Measurements from ENCODE around the gene METTL4.
"Not testable (repeated sequence)": the region's sequence is repeated elsewhere in the genome, so short reads cannot be mapped to it uniquely, and the experiment has no call there.

METTL4 gene

DNA sequence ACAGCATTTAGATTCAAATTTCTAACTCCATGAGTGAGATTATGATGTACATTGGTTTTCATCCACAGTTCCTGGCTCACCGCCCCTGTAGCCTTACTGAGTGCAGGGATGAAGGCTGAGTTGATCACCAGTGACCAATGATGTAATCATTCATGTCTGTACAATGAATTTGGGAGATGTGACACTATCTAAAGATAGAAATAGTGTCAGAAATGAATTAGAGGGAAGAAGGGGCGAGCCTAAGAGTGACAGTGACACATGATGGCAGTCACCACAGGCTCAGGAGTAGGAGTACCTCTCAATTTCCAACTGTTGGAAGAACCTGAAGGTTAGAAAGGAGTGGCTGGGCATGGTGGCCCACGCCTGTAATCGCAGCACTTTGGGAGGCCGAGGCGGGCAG lies 3.2 kb downstream of the METTL4 start:
- DNase-seq (ENCODE audit: low read depth in 4 of 4, low spot score in 1 of 4), result no peak

DNA sequence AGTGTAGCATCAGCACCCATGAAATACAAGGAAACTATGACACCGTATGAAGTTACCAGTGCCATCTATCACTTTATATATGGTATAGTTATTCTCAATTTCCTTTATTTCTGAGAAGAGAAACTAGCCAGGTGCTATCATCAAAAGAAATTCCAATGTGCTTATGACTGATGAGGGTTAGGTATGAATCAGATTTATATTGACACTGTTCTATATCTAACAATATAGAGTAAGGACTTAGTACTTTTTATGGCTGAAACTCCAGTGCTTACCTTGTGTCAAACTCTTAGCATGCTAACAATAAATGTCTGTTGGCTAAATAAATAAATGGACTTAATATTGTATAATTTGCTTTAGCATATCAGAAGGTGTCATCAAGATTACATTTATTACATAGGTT lies 6.9 kb downstream of the METTL4 start:
- DNase-seq (ENCODE audit: low read depth in 4 of 4, low spot score in 1 of 4), result no peak

DNA sequence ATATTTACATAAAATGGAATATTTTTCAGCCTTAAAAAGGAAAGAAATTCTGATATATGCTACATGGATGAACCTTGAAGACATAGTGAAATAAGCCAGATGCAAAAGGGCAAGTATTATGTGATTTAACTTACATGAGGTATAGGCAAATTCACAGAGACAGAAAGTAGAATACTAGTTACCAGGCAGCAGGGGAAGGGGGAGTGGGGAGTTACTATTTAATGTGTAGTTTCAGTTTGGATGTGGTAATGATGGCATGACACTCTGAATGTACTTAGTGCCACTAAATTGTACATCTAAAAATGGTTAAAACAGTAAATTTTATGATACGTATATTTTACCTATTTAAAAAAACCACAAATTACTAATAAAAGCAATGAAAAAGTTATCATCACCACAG lies 12.1 kb downstream of the METTL4 start:
- DNase-seq (ENCODE audit: low read depth in 4 of 4, low spot score in 1 of 4), result no peak

DNA sequence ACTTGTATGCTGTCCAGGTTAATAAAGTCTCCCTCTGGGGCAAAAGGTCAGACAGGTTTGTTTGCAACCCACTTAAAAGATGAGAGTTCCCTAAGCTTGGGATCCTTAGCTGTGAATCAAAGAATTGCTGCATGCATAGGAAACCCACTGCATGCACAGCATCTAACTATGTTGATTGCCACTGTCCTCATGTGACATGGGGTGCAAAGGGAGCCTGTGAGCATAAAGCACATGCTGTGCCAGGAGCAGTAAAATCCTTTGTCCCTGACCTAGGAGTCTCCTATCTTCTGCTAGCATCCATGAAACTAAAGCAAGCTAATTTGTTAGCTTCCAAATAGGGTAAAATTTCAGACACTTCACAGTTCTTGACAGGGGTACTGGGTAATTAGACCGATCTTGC lies 13.8 kb downstream of the METTL4 start:
- no peak for DNase-seq (ENCODE audit: low read depth in 4 of 4, low spot score in 1 of 4)

DNA sequence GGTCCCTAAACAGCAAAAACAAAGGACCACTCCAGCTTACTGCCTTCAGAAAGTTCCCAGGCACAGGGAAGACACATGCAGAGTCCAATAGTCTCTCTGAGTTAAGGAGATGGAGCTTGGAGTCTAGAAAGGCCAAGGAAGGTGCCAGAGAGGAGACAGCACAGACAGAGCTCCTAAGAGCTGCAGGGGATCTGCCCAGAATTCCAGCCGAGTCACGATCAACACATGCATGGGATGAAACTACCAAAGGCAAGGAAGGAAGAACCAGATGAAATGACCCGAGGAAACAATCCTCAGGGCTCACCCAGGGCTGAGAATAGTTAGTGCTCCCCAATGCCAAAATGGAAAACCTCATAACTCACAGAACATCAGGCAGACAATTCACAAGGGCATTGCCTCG lies 15.4 kb downstream of the METTL4 start:
- no peak for DNase-seq (ENCODE audit: low read depth in 4 of 4, low spot score in 1 of 4)

DNA sequence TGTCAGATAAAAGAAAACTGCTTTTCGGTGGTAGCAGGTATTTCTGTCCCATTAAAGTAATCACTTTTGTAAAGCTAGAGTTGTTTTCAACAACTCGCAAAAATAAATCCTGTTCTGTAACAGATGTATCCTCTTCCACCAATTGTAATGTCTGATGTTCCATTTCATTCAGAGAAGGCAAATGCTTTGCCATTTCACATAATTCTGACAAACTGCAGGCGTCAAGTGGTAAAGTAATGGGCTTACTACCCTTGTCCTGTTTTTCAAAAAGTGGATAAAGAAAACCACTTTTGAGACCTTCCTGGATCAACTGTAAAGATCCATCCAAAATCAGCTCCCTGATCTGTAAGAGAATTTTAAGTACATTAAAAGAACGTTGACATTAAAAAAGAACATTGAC lies 16.6 kb downstream of the METTL4 start:
- DNase-seq (ENCODE audit: low read depth in 4 of 4, low spot score in 1 of 4), result no peak

DNA sequence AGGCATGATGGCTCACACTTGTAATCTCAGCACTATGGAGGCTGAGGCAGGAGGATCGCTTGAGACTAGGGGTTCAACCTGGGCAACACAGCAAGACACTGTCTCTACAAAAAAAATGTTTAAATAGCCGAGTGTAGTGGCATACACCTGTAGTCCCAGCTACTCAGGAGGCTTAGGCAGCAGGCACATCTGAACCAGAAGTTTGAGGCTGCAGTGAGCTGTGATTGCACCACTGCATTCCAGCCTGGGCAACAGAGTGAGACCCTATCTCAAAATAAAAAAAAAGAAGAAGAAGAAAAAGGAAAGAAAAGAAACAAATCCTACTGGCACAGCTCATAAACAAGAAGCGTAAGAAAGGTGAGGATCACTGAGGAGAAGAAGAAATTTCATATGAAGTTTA lies 19.9 kb downstream of the METTL4 start:
- no peak for DNase-seq (ENCODE audit: low read depth in 4 of 4, low spot score in 1 of 4)

DNA sequence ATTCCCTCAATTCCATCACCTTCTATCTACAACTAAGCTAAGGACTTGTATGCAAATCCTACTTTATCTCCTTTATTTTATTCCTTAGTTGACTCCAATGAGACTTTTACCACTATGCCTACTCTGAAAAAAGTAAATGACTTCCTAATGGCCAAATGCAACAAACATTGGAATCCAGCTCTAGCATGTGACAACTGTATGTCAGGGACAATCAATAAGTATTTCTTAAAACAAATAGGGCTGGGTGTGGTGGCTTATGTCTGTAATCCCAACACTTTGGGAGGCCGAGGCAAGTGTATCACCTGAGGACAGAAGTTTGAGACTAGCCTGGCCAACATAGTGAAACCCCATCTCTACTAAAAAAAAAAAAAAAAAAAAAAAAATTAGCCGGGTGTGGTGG lies 21.8 kb downstream of the METTL4 start:
- DNase-seq (ENCODE audit: low read depth in 4 of 4, low spot score in 1 of 4), result no peak

DNA sequence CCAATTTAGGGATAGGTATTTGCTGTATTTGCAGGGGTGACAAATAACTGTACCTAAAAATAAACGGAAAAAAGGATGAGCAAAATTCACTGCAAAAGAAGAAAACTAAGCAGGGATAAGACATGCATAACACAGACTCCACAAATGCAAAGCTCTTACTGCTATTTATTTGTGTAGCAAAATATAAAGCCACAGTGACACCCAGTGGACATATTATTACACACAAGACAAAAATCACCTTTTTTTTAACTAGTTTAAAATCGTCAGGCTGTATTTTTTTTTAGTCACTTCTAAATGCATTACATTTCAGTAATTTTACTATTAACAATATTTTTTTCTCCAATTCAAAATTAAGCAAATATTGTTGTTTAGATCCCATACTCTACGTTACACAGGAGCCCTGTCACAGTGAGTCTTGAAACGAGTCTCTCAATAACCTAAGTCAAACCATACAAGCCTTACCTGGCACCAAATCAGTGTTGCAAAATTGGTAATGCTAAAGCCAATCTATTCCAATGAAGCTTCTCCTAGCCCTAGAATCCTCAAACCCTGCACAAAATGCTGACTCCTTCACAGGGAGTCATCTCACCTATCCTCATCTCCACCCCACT lies 23.7 kb downstream of the METTL4 start:
- DNase-seq (ENCODE audit: low read depth in 4 of 4, low spot score in 1 of 4), result no peak

DNA sequence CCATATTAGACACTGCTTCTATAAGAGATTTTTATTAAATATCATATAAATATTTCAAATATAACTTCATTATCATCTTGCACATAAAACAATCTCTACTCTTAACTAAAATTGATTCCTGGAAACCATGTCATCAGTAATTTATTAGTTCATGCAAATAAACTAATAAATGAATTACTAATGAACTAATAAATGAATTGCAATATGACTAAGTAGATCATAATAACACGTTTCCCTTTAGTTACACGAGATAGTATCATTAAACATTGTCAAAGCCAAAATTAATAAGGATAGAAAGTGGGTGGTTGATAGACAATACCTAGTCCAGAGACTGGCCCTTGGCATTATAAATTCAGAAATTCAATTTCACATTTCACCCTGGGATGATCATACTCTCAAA lies 26.1 kb downstream of the METTL4 start:
- no peak for DNase-seq (ENCODE audit: low read depth in 4 of 4, low spot score in 1 of 4)

DNA sequence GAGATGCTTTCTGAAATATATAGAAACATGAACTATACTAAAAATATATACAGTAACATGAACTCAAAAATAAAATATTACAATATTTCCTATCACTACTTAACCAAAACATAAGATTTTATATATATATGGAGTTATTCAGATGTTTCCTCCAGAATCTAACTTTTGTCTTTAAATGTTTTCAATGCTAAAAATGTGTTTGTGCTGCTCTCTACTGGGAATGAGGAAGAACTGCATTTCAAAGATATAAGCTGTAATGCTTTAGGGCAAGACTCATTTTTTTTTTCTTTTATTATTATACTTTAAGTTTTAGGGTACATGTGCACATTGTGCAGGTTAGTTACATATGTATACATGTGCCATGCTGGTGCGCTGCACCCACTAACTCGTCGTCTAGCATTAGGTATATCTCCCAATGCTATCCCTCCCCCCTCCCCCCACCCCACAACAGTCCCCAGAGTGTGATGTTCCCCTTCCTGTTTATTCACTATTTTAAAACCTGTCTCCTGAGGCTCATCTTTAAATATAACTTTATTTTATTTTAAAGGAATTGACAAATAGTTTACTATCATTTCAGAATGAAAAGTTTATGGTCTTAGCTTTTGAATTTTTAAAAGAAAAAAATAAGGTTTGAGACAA lies 29.3 kb downstream of the METTL4 start:
- not testable (repeated sequence) for DNase-seq (ENCODE audit: low read depth in 4 of 4, low spot score in 1 of 4)

DNA sequence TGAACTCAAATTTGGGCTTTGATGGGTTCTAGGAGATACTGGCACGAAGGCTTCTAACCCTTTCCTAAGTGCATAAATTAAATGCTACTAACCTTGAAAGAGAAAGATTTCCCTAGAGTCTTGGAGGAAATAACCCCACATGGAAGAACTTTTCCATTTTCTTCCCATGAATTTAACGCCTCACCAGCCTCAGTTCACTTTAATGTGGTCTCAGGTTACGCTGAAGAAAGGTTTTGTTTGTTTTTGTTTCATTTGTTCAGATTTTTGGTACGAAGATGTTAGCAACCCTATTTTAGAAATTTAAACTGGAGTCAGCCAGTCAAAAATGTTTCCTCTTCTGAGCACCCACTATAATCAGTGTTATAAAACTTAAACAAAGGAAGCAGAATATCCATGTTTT lies 30.7 kb downstream of the METTL4 start:
- DNase-seq (ENCODE audit: low read depth in 4 of 4, low spot score in 1 of 4), result no peak

DNA sequence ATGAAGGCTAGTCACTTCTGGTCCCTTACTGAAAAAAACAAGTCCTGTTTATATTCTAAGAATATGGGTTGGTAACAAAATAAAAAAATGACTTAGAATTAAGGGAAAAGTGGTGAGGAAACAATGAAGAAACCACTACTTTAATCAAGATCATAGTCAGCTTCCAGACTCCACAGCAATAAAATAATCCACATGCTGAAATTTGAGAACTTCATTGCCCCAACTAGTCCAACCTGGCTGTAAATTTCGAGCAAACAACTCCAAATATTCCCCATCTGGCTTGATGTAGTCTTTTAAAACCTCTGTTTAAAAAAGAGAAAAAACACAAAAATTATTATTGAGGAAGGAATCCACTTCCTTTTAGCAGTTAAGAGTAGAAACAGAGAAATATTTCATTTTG lies 32.5 kb downstream of the METTL4 start:
- no peak for DNase-seq (ENCODE audit: low read depth in 4 of 4, low spot score in 1 of 4)

DNA sequence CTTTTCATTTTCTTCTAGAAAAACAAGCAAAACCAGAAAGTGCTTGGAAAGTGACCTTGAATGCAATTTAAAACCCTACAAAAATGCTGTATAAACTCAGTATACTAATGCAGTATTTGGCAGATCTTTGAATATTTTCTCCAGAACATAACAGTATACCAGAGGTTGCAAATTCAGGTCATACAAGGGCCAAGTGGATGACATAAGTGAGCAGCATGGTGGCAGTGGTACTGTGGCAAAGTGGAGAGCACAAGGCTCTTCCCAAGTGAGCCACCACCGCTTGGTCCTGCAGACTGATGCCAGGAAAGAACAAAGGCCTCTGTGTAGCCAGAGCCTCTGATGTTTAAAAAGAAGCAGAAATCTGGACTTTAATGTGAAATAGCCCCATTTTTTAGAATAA lies 33.1 kb downstream of the METTL4 start:
- DNase-seq (ENCODE audit: low read depth in 4 of 4, low spot score in 1 of 4), result no peak

DNA sequence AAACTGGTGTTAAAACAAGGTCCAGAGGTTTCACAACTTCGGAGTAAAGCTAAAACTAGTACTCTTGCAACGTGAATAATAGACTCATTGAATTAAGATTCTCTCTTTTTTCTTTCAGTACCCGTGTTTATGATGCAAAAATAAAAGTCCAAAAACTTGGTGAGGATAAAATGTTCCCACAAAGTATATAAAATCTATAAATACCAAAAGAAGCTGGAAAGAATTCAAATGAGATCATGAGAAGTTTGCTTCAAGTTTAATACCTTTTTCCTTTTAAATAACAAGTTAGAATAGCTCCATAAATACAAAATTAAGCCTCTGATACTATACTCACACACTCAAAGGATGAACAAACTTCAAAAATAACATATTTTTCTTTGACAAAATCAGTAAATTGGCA lies 34.0 kb downstream of the METTL4 start:
- DNase-seq (ENCODE audit: low read depth in 4 of 4, low spot score in 1 of 4), result no peak

DNA sequence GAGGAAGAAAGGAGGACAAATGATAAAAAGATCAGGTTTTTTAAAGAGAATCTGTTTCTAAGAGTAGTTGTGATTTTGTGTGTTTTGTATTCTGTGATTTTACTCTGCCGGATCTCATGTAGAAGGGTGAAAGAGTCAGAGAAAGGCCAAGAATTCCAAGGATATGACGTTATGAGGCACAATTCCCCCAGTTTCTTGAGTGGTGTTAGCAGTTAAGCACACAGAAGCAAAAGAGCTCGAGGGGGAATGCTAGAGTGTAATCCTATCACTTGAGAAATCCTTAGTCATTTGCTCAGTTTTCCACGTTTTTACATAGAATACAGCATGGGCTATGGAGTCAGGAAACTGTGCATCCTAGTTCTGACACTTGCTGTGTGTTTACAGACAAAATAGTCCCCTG lies 34.8 kb downstream of the METTL4 start:
- no peak for DNase-seq (ENCODE audit: low read depth in 4 of 4, low spot score in 1 of 4)

DNA sequence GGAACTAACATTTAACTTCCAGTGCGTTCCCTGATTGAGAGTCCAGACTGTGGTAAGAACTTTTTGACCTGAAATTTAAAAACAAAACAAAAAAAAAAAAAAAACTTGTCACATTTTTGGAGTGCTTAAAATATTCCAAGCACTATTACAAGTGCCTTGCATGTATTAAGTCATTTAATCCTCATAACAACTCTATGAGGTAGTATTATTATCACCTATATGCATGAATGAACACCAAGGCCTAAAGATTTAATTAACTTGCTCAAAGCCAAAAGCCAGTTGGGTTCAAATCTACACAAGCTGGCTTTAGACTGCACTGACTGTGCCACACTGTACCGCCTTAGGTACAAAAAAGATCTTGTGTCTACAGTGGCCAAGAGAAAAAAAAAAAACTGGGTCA lies 35.2 kb downstream of the METTL4 start:
- DNase-seq (ENCODE audit: low read depth in 4 of 4, low spot score in 1 of 4), result no peak

DNA sequence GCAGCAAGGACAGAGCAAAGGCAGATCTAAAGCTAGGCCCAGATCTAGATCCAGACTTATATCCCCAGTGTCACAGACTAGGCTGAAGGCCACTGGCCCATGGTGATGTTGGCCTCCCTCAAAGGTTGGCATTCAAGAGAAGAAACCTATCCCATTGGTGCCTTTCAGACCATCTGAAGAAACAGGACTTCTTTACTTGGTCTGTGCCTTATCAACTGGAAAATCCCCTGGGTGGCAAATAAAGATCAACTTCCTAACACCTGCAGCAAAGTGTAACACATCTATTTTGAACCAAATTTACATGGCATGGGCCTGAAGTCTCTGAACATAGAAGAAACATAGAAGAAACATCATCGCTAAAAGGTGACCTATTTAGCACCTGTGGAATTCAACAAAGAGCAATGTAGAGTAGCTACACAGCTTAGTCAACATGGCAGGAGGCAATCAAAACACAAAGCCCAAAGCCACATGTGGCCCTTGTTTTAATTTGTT lies 35.8 kb downstream of the METTL4 start:
- no peak for DNase-seq (ENCODE audit: low read depth in 4 of 4, low spot score in 1 of 4)

DNA sequence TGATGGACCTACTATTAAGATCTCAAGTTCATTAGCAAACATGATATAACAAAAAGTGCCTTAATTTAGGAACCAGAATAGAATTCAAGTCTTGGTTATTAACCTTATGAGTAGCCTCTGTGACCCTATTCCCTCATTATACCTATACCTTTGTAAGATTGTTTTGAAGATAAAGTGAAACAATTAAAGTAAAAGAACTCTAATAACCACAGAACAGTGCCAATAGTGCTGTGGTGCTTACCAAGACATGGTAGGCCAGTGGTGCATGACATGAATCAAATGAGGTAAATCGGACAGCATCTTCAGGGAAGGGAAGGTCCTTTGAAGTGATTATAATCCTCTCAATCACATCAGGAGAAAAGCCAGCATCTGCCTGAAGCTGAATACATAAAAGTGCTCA lies 36.4 kb downstream of the METTL4 start:
- no peak for DNase-seq (ENCODE audit: low read depth in 4 of 4, low spot score in 1 of 4)

DNA sequence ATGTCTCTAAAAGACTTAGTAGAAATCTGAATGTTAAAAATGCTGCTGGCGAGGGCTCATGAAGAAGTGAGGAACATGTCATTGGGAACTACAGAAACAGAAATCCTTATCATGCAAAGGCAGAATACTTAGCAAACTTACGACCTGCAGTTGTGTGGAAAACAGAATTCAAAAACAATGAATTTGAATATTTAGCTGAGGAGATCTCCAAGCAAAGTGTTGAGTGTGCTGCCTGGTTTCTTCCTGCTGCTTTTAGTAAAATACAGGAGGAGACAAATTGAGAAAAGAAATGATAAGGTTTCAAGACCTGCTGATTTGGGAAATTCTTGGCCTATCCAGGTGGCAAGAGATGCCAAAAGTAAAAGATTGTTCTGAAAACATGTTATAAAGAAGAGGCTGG lies 38.5 kb downstream of the METTL4 start:
- no peak for DNase-seq (ENCODE audit: low read depth in 4 of 4, low spot score in 1 of 4)

DNA sequence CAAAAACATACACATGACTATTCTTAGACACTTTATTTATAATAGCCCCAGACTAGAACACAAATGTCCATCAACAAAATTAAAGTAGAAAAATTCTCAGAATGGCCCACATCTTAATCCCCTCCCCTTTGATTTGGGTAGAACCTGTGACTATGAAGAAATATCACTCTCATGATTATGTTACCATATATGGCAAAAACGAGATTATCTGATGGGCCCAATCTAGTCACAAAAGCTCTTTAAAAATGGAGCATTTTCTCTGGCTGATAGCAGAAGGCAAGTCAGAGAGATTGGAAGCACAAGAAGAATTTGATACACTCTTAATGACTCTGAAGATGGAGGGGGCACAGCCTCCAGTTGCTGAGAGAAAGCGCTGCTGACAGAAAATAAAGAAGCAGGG lies 39.6 kb downstream of the METTL4 start:
- no peak for DNase-seq (ENCODE audit: low read depth in 4 of 4, low spot score in 1 of 4)

DNA sequence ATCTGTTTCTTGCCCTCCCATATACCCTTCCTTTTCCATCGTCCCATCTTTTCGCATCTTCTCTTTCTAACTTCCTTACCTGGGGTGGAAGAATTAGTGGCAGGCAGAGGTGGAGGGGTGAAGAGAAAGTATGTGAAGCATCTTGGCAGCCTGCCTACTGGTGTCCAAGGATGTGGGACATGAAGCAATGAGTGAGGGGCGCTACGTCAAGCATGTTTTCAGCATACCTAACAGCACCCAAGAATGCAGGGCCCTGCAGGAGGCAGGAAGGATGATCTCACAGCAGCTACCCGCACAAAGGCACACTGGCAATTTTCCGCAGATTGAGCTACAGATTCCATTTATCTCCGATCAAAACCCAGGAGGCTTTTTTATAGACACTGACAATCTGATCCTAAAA lies 42.2 kb downstream of the METTL4 start:
- DNase-seq (ENCODE audit: low read depth in 4 of 4, low spot score in 1 of 4), result no peak

DNA sequence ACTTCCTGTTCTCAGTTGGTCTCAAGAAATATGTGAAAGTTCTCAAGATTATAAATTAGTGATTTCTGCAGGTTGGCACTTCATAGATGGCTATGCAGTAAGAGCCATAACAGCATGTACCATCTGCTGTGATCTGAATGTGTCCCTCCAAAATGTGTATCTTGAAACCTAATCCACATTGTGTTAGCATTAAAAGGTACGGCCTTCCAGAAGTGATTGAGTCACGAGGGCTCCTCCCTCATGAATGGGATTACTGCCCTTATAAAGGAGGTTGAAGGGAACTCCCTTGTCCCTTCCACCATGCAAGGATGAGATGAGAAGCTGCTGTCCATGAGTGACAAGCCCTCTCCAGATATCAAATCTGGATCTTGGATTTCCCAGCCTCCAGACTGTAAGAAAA lies 45.0 kb downstream of the METTL4 start:
- no peak for DNase-seq (ENCODE audit: low read depth in 4 of 4, low spot score in 1 of 4)
